Measurements from ENCODE around the gene RAI1. TPM values are rescaled to one million over a fixed set of nuclear protein-coding genes. Genes with fewer than 3 reads are reported as not detected.

RAI1 gene
- total and polyA plus RNA-seq, 2 experiments from 2014 or later = 0.87 to 0.89 TPM

DNA sequence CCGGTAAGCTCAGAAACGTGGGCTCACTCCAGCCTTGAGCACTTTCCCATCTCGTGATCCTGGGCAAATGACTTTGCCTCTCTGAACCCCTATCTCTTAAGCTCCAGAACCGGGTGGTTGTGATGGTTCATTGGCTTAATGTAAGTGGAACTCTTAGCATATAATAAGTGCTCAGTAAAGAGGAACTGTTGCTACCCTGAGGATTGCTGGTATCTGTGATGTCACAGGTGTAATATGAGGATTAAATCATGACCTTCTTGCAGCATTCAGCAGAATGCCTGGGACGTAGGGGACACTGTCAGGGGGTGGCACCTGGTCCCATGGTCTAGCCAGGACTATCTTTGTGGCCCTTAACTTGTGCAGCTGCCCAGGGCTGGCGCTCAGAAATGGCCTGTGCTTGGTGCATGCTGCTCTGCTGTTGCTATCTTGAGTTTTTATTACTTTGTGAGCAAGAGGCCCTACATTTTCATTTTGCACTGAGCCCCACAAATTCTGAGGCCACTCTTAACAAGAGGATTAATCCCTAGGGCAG lies 86.7 kb downstream of the RAI1 start:
- H3K4me3 Mint-ChIP-seq = no peak overlapping the region
- Histone ChIP-seq H2AFZ (no peak overlapping the region), H3K27ac (ENCODE audit: low read depth) (no peak overlapping the region), H3K4me3 (no peak overlapping the region), H3F3A (replicated peaks; ENCODE audit: low read depth) (no peaks in the 10 kb centered on the region), H3K36me3 (ENCODE audit: insufficient read depth) (no peaks in the 10 kb centered on the region), H3K9me2 (ENCODE audit: insufficient read depth) (no peaks in the 10 kb centered on the region), H4K20me1 (replicated peaks; ENCODE audit: insufficient read depth) (no peaks in the 10 kb centered on the region), H3K79me2 (replicated peaks; ENCODE audit: insufficient read depth) (no peaks in the 10 kb centered on the region), H3K27me3 (ENCODE audit: insufficient read depth) (no peaks in the 10 kb centered on the region), H3K4me2 (no peak overlapping the region), H3K4me1 (ENCODE audit: insufficient read depth) (no peaks in the 10 kb centered on the region)
- no peaks in the 10 kb centered on the region; the same call in 2 of the 3 replicates for H3K9me3 Mint-ChIP-seq
- peaks cover 17% of the 10 kb centered on the region for H3K4me1 Mint-ChIP-seq
- DNase-seq (ENCODE audit: low spot score) = no peak
- ATAC-seq = no peak
- H3K27me3 Mint-ChIP-seq (ENCODE audit: insufficient read depth, low read depth, poor library complexity) = peaks cover 12% of the 10 kb centered on the region
- no peak overlapping the region for H3K27ac Mint-ChIP-seq
- no peaks in the 10 kb centered on the region for H3K36me3 Mint-ChIP-seq (ENCODE audit: low read depth)
- TF ChIP-seq EZH2 (IDR thresholded peaks at IDR 0.05; ENCODE audit: low read depth, unreplicated experiment) (no peak), EZH2phosphoT487 (IDR thresholded peaks at IDR 0.05; ENCODE audit: unreplicated experiment) (no peak), NANOG (IDR thresholded peaks at IDR 0.05; ENCODE audit: borderline replicate concordance) (no peak), JUNB (IDR thresholded peaks at IDR 0.05; ENCODE audit: unreplicated experiment) (no peak), STAT1 (IDR thresholded peaks at IDR 0.05; ENCODE audit: unreplicated experiment) (no peak), ZNF114 (CRISPR knock-in tag; IDR thresholded peaks at IDR 0.05) (no peak), POLR2AphosphoS5 (IDR thresholded peaks at IDR 0.05; ENCODE audit: low read depth) (no peak), ZNF331 (CRISPR knock-in tag; IDR thresholded peaks at IDR 0.05; ENCODE audit: low read depth) (no peak), CREB1 (CRISPR knock-in tag; IDR thresholded peaks at IDR 0.05; ENCODE audit: low read depth) (no peak)
- TF ChIP-seq, protein P1, sequence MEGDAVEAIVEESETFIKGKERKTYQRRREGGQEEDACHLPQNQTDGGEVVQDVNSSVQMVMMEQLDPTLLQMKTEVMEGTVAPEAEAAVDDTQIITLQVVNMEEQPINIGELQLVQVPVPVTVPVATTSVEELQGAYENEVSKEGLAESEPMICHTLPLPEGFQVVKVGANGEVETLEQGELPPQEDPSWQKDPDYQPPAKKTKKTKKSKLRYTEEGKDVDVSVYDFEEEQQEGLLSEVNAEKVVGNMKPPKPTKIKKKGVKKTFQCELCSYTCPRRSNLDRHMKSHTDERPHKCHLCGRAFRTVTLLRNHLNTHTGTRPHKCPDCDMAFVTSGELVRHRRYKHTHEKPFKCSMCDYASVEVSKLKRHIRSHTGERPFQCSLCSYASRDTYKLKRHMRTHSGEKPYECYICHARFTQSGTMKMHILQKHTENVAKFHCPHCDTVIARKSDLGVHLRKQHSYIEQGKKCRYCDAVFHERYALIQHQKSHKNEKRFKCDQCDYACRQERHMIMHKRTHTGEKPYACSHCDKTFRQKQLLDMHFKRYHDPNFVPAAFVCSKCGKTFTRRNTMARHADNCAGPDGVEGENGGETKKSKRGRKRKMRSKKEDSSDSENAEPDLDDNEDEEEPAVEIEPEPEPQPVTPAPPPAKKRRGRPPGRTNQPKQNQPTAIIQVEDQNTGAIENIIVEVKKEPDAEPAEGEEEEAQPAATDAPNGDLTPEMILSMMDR (conservative IDR thresholded peaks at IDR 0.05; ENCODE audit: low read depth in 2 of 2) = no peak
- TF ChIP-seq, protein P2, sequence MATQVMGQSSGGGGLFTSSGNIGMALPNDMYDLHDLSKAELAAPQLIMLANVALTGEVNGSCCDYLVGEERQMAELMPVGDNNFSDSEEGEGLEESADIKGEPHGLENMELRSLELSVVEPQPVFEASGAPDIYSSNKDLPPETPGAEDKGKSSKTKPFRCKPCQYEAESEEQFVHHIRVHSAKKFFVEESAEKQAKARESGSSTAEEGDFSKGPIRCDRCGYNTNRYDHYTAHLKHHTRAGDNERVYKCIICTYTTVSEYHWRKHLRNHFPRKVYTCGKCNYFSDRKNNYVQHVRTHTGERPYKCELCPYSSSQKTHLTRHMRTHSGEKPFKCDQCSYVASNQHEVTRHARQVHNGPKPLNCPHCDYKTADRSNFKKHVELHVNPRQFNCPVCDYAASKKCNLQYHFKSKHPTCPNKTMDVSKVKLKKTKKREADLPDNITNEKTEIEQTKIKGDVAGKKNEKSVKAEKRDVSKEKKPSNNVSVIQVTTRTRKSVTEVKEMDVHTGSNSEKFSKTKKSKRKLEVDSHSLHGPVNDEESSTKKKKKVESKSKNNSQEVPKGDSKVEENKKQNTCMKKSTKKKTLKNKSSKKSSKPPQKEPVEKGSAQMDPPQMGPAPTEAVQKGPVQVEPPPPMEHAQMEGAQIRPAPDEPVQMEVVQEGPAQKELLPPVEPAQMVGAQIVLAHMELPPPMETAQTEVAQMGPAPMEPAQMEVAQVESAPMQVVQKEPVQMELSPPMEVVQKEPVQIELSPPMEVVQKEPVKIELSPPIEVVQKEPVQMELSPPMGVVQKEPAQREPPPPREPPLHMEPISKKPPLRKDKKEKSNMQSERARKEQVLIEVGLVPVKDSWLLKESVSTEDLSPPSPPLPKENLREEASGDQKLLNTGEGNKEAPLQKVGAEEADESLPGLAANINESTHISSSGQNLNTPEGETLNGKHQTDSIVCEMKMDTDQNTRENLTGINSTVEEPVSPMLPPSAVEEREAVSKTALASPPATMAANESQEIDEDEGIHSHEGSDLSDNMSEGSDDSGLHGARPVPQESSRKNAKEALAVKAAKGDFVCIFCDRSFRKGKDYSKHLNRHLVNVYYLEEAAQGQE (IDR thresholded peaks at IDR 0.05; ENCODE audit: unreplicated experiment) = no peak
- TF ChIP-seq, protein P3, sequence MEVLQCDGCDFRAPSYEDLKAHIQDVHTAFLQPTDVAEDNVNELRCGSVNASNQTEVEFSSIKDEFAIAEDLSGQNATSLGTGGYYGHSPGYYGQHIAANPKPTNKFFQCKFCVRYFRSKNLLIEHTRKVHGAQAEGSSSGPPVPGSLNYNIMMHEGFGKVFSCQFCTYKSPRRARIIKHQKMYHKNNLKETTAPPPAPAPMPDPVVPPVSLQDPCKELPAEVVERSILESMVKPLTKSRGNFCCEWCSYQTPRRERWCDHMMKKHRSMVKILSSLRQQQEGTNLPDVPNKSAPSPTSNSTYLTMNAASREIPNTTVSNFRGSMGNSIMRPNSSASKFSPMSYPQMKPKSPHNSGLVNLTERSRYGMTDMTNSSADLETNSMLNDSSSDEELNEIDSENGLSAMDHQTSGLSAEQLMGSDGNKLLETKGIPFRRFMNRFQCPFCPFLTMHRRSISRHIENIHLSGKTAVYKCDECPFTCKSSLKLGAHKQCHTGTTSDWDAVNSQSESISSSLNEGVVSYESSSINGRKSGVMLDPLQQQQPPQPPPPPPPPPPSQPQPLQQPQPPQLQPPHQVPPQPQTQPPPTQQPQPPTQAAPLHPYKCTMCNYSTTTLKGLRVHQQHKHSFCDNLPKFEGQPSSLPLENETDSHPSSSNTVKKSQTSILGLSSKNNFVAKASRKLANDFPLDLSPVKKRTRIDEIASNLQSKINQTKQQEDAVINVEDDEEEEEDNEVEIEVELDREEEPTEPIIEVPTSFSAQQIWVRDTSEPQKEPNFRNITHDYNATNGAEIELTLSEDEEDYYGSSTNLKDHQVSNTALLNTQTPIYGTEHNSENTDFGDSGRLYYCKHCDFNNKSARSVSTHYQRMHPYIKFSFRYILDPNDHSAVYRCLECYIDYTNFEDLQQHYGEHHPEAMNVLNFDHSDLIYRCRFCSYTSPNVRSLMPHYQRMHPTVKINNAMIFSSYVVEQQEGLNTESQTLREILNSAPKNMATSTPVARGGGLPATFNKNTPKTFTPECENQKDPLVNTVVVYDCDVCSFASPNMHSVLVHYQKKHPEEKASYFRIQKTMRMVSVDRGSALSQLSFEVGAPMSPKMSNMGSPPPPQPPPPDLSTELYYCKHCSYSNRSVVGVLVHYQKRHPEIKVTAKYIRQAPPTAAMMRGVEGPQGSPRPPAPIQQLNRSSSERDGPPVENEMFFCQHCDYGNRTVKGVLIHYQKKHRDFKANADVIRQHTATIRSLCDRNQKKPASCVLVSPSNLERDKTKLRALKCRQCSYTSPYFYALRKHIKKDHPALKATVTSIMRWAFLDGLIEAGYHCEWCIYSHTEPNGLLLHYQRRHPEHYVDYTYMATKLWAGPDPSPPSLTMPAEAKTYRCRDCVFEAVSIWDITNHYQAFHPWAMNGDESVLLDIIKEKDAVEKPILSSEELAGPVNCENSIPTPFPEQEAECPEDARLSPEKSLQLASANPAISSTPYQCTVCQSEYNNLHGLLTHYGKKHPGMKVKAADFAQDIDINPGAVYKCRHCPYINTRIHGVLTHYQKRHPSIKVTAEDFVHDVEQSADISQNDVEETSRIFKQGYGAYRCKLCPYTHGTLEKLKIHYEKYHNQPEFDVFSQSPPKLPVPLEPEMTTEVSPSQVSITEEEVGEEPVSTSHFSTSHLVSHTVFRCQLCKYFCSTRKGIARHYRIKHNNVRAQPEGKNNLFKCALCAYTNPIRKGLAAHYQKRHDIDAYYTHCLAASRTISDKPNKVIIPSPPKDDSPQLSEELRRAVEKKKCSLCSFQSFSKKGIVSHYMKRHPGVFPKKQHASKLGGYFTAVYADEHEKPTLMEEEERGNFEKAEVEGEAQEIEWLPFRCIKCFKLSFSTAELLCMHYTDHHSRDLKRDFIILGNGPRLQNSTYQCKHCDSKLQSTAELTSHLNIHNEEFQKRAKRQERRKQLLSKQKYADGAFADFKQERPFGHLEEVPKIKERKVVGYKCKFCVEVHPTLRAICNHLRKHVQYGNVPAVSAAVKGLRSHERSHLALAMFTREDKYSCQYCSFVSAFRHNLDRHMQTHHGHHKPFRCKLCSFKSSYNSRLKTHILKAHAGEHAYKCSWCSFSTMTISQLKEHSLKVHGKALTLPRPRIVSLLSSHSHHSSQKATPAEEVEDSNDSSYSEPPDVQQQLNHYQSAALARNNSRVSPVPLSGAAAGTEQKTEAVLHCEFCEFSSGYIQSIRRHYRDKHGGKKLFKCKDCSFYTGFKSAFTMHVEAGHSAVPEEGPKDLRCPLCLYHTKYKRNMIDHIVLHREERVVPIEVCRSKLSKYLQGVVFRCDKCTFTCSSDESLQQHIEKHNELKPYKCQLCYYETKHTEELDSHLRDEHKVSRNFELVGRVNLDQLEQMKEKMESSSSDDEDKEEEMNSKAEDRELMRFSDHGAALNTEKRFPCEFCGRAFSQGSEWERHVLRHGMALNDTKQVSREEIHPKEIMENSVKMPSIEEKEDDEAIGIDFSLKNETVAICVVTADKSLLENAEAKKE (CRISPR knock-in tag; IDR thresholded peaks at IDR 0.05) = no peak
- TF ChIP-seq, protein P4, sequence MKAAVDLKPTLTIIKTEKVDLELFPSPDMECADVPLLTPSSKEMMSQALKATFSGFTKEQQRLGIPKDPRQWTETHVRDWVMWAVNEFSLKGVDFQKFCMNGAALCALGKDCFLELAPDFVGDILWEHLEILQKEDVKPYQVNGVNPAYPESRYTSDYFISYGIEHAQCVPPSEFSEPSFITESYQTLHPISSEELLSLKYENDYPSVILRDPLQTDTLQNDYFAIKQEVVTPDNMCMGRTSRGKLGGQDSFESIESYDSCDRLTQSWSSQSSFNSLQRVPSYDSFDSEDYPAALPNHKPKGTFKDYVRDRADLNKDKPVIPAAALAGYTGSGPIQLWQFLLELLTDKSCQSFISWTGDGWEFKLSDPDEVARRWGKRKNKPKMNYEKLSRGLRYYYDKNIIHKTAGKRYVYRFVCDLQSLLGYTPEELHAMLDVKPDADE (IDR thresholded peaks at IDR 0.05) = no peak

All from GM23338 (cell line).